AG04449 (cell line): ENCODE measurements around the gene RIPPLY1.

ENCODE experiments used
- CTCF ChIA-PET: fragments of 350-600 bp; formaldehyde crosslinking; extraction: SDS; loops from one replicate; lab custom pipeline; 2021; ENCODE audit warnings: antibody characterized with exemption; lab: Yijun Ruan, JAX
- POLR2A ChIA-PET: fragments of 400-600, 350-600 bp; formaldehyde crosslinking; extraction: SDS; loops from one replicate; lab custom pipeline; 2020; ENCODE audit warnings: antibody characterized with exemption, inconsistent platforms; lab: Yijun Ruan, JAX
- DNase-seq: peaks from one replicate; pipeline ENCODE4 v3.0.0-alpha.2; 2010; ENCODE audit warnings: low read depth, low spot score
- H3K4me3 ChIP-seq: 2 replicates; pipeline ENCODE4 v1.5.1; 2011; ENCODE audit warnings: low read depth, mild to moderate bottlenecking, control low read depth, low read length
- TF ChIP-seq, protein P1 (sequence below): IDR thresholded peaks from one replicate; pipeline ENCODE4 v1.5.1; 2011; ENCODE audit warnings: mild to moderate bottlenecking, moderate library complexity, low read length, control low read depth, inconsistent platforms; ENCODE audit not compliant: insufficient read depth; ENCODE audit errors: missing control alignments

Gene RIPPLY1

DNA sequence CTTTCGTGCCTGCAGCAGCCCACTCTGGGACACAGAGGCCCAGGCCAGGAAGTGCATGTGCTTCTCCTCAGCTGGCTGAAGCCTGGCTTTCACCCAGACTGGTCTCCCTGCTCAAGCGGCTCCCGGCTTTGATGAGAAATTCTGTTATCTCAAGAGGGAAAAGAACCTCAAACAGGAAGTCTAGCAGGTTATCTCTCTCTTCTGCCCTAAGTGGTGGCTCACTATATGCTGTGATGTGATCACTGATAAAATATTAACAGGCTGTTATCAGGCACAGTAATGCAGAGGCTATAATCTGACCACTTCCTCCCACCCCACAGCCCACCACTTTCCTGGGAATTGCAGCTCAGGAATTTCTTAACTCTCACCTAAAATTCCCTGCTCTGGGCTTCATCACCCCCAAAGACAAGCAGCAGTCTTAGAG, 30.4 kb upstream of the RIPPLY1 start:
- ChIA-PET CTCF (interaction anchor here (1.1 to 1.6 kb wide), 3 partner anchors 11 to 39 kb away, joined by 3 to 6 read pairs (median 4); no protein-coding TSS in a partner anchor), POLR2A (no interaction called here)
- TF ChIP-seq, protein P1, sequence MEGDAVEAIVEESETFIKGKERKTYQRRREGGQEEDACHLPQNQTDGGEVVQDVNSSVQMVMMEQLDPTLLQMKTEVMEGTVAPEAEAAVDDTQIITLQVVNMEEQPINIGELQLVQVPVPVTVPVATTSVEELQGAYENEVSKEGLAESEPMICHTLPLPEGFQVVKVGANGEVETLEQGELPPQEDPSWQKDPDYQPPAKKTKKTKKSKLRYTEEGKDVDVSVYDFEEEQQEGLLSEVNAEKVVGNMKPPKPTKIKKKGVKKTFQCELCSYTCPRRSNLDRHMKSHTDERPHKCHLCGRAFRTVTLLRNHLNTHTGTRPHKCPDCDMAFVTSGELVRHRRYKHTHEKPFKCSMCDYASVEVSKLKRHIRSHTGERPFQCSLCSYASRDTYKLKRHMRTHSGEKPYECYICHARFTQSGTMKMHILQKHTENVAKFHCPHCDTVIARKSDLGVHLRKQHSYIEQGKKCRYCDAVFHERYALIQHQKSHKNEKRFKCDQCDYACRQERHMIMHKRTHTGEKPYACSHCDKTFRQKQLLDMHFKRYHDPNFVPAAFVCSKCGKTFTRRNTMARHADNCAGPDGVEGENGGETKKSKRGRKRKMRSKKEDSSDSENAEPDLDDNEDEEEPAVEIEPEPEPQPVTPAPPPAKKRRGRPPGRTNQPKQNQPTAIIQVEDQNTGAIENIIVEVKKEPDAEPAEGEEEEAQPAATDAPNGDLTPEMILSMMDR: no peak
- H3K4me3 ChIP-seq: no peak overlapping the region
- no peak for DNase-seq

DNA sequence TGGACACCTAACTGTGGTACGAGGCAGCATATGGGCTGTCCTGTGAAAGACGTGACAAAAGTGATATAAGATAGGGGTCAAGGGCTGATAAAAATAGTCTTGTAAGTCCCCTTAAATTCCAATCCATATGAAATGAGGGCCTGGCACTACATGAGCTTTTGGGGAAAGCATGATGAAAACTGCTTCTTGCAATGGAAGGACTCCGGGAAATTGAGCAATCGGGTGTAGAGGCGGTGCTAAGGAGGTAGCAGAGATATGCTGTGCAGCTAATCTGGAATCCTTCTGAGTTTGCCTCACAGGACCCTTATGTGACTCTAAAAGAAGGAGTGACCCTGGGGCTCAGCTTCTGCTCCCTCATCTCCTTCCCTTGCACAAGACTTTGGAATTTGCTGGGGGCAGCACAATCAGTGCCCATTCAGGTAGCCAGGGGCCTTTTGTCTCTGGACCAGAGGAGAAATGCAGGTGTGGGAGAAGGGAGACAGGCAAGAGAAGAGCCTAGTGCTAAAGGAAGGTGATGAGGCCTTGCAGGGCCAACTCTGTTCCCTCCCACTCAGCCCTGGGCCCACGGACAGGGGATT, 29.9 kb upstream of the RIPPLY1 start:
- ChIA-PET POLR2A (no interaction called here), CTCF (interaction anchor here (1.1 to 1.6 kb wide), 3 partner anchors 11 to 39 kb away, joined by 3 to 6 read pairs (median 4); no protein-coding TSS in a partner anchor)
- TF ChIP-seq, protein P1: no peak
- H3K4me3 ChIP-seq: no peak overlapping the region
- DNase-seq: no peak

DNA sequence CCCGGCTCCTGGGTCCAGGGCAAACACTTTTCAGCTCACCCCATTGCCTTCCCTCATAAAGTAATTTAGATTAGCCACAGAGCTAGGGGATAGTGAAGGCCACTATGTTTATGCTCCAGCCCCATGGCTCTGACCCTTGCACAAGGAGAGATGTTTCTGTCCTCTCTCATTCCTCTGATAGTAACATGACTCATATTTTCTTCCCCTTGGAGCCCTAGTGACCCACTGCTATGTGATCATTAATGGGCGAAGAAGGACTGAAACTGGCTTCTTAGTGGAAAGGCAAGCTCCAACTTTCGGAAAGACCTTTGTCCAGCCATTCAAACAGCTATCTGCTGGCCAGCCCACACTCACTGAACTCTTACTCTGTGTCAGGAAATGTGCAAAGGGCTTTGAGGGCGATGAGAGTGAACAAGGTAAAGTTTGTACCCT, 29.4 kb upstream of the RIPPLY1 start:
- ChIA-PET CTCF (interaction anchor here (1.2 to 1.6 kb wide), 3 partner anchors 10 to 38 kb away, joined by 4 to 6 read pairs (median 4); no protein-coding TSS in a partner anchor), POLR2A (no interaction called here)
- no peak overlapping the region for H3K4me3 ChIP-seq
- no peak for DNase-seq
- TF ChIP-seq, protein P1: no peak

DNA sequence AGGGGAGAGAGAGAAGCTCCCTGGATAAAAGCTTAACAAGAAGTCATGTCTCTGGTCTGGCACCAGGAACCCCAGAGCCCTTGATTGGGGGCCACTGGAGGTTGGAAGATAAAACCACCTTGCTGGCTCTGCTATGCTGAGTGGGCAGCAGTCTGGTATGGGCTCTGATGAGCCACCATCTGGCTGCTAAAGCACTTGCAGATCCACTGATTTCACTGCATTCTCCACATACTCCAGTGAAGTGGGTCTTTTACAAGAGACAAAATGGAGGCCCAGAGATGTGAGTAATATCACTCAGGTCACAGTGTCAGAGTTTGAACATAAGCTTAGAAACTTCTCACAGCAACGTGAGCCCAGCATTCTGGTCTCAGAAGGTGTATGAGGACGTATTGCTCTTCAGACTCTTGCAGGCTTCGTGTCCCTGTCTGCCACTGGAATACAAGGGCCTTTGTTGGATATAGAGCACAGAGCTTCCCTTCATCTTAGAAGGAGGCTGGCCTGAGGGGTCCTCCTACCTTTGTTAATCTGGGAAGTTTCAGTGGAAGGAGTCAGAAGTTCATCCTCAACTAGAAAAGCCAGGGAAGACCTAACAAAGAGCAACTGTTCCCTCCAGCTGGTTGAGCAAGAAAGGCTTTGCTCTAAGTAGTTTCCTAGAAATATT, 28.8 kb upstream of the RIPPLY1 start:
- no peak overlapping the region for H3K4me3 ChIP-seq
- CTCF ChIA-PET: interaction anchor here (1.2 to 1.3 kb wide), 2 partner anchors 9 to 19 kb away, joined by 4 read pairs; no protein-coding TSS in a partner anchor
- TF ChIP-seq, protein P1: no peak
- no peak for DNase-seq
- POLR2A ChIA-PET: no interaction called here

DNA sequence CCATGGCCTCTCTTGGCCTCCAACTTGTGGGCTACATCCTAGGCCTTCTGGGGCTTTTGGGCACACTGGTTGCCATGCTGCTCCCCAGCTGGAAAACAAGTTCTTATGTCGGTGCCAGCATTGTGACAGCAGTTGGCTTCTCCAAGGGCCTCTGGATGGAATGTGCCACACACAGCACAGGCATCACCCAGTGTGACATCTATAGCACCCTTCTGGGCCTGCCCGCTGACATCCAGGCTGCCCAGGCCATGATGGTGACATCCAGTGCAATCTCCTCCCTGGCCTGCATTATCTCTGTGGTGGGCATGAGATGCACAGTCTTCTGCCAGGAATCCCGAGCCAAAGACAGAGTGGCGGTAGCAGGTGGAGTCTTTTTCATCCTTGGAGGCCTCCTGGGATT, 25.1 kb upstream of the RIPPLY1 start:
- no peak for DNase-seq
- ChIA-PET CTCF (no interaction called here), POLR2A (no interaction called here)
- H3K4me3 ChIP-seq: no peak overlapping the region
- TF ChIP-seq, protein P1: no peak

DNA sequence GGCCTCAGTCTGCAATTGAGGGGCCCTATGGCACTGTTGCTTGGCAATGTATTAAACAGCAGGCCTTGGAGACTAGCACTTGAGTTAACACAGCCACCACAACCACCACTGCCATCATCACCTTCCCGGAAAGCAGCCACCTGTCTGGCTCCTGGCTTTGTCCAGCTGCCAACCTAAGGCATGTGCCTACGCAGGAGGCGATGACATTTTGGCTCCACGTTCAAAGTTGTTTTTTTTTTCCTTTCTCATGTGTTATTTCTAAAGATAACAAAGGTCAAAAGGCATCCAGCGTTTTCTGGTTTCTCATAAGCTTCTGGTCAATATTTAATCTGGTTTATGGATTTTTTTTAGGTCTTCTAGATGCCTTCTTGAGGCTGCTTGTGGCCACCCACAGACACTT, 24.6 kb upstream of the RIPPLY1 start:
- no peak for DNase-seq
- CTCF ChIA-PET: no interaction called here
- POLR2A ChIA-PET: no interaction called here
- H3K4me3 ChIP-seq: no peak overlapping the region
- TF ChIP-seq, protein P1: no peak
